GM12891 (cell line): ENCODE measurements around the gene ACAN.

ENCODE experiments used
- POLR2A ChIP-seq: IDR thresholded peaks from 2 replicates; pipeline ENCODE4 v1.6.1; 2011; ENCODE audit warnings: low read depth, low read length, control low read depth
- POLR2AphosphoS5 ChIP-seq: IDR thresholded peaks from 2 replicates; pipeline ENCODE4 v1.6.1; 2011; ENCODE audit warnings: low read depth, low read length, control low read depth

DNA sequence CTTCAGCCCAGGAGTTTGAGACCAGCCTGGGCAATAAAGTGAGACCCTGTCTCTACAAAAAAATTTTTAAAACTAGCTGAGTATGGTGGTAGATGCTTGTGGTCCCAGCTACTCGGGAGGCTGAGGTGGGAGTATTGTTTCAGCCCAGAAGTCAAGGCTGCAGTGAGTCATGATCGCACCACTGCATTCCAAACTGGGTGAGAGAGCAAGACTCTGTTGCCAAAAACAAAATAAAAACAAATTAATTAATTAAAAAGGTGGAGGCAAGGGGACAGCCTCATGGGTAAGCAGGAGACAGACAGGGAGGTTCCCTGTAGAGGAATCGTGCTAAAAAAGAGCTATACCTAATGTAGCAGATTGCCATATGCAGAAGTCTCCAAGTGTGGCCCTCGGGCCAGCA lies 79.5 kb downstream of the ACAN start:
- TF ChIP-seq POLR2AphosphoS5 = no peak
- no peak for TF ChIP-seq POLR2A
